Measurements from ENCODE around the gene UGT1A8.
"Not testable (repeated sequence)": the region's sequence is repeated elsewhere in the genome, so short reads cannot be mapped to it uniquely, and the experiment has no call there.

The UGT1A8 gene

GRCh38 chr2:233638836-233639235 lies 21.4 kb downstream of the UGT1A8 start:
- DNase-seq (ENCODE audit: low read depth in 1 of 2, low spot score in 1 of 2) = no peak

- no peak for DNase-seq (ENCODE audit: low read depth in 1 of 2, low spot score in 1 of 2)
These were observed 22.4 kb downstream of the UGT1A8 start for GRCh38 chr2:233639860-233640259.

GRCh38 chr2:233643128-233643527 lies 25.7 kb downstream of the UGT1A8 start:
- DNase-seq (ENCODE audit: low read depth in 1 of 2, low spot score in 1 of 2) = no peak

- not testable (repeated sequence) for DNase-seq (ENCODE audit: low read depth in 1 of 2, low spot score in 1 of 2)
These were observed 28.6 kb downstream of the UGT1A8 start for GRCh38 chr2:233646033-233646432.

- no peak for DNase-seq (ENCODE audit: low read depth in 1 of 2, low spot score in 1 of 2)
These were observed 33.5 kb downstream of the UGT1A8 start for GRCh38 chr2:233650981-233651380.

GRCh38 chr2:233651430-233651829 lies 34.0 kb downstream of the UGT1A8 start:
- no peak for DNase-seq (ENCODE audit: low read depth in 1 of 2, low spot score in 1 of 2)

GRCh38 chr2:233654501-233654900 lies 37.1 kb downstream of the UGT1A8 start:
- DNase-seq (ENCODE audit: low read depth in 1 of 2, low spot score in 1 of 2) = no peak

GRCh38 chr2:233655043-233655442 lies 37.6 kb downstream of the UGT1A8 start:
- DNase-seq (ENCODE audit: low read depth in 1 of 2, low spot score in 1 of 2) = no peak

- not testable (repeated sequence) for DNase-seq (ENCODE audit: low read depth in 1 of 2, low spot score in 1 of 2)
These were observed 38.5 kb downstream of the UGT1A8 start for GRCh38 chr2:233655943-233656342.

GRCh38 chr2:233656443-233656842 lies 39.0 kb downstream of the UGT1A8 start:
- DNase-seq (ENCODE audit: low read depth in 1 of 2, low spot score in 1 of 2) = no peak

GRCh38 chr2:233658610-233659009 lies 41.2 kb downstream of the UGT1A8 start:
- DNase-seq (ENCODE audit: low read depth in 1 of 2, low spot score in 1 of 2) = no peak

- no peak for DNase-seq (ENCODE audit: low read depth in 1 of 2, low spot score in 1 of 2)
These were observed 46.5 kb downstream of the UGT1A8 start for GRCh38 chr2:233663911-233664310.

- DNase-seq (ENCODE audit: low read depth in 1 of 2, low spot score in 1 of 2) = no peak
These were observed 51.3 kb downstream of the UGT1A8 start for GRCh38 chr2:233668605-233669260.

GRCh38 chr2:233671290-233672161 lies 54.1 kb downstream of the UGT1A8 start, which contains the start of gene UGT1A9:
TSS of gene UGT1A9 (plus strand) at chr2:233671898. CDS start at chr2:233671935, 37 bp downstream.
- no peak for DNase-seq (ENCODE audit: low read depth in 1 of 2, low spot score in 1 of 2)

GRCh38 chr2:233672886-233673285 lies 55.5 kb downstream of the UGT1A8 start:
- no peak for DNase-seq (ENCODE audit: low read depth in 1 of 2, low spot score in 1 of 2)

- no peak for DNase-seq (ENCODE audit: low read depth in 1 of 2, low spot score in 1 of 2)
These were observed 56.5 kb downstream of the UGT1A8 start for GRCh38 chr2:233673896-233674295.

GRCh38 chr2:233674314-233674713 lies 56.9 kb downstream of the UGT1A8 start:
- DNase-seq (ENCODE audit: low read depth in 1 of 2, low spot score in 1 of 2) = no peak

GRCh38 chr2:233674995-233675394 lies 57.6 kb downstream of the UGT1A8 start:
- no peak for DNase-seq (ENCODE audit: low read depth in 1 of 2, low spot score in 1 of 2)

- DNase-seq (ENCODE audit: low read depth in 1 of 2, low spot score in 1 of 2) = no peak
These were observed 58.6 kb downstream of the UGT1A8 start for GRCh38 chr2:233676046-233676445.

GRCh38 chr2:233679196-233679595 lies 61.8 kb downstream of the UGT1A8 start:
- DNase-seq (ENCODE audit: low read depth in 1 of 2, low spot score in 1 of 2) = no peak

GRCh38 chr2:233680361-233681045 lies 63.1 kb downstream of the UGT1A8 start:
- DNase-seq (ENCODE audit: low read depth in 1 of 2, low spot score in 1 of 2) = no peak

All from activated CD4-positive, alpha-beta T cell treated with anti-CD3 and anti-CD28 coated beads, Interleukin-2, amount 50 U/mL, for 24 hours (primary cell).